Uterus (tissue), 2 donors: ENCODE measurements around the gene IFI35.

Source experiments
- POLR2A ChIP-seq, 2 donors: fragments of 450-650 bp; IDR thresholded peaks; one replicate each; pipeline ENCODE4 v1.6.1; 2016; ENCODE audit warnings: antibody characterized with exemption in 2 of 2, mild to moderate bottlenecking in 1 of 2, moderate library complexity in 1 of 2
- TF ChIP-seq, protein P1 (sequence below), 4 experiments: fragments of 200-600 bp in 2 of 4; fragments of 450-650 bp in 2 of 4; sonication (generic) in 2 of 4; IDR thresholded peaks; one replicate each; pipeline ENCODE4 v1.5.1; 2016 to 2019; ENCODE audit warnings: antibody characterized with exemption in 4 of 4, mild to moderate bottlenecking in 2 of 4, moderate library complexity in 1 of 4

DNA sequence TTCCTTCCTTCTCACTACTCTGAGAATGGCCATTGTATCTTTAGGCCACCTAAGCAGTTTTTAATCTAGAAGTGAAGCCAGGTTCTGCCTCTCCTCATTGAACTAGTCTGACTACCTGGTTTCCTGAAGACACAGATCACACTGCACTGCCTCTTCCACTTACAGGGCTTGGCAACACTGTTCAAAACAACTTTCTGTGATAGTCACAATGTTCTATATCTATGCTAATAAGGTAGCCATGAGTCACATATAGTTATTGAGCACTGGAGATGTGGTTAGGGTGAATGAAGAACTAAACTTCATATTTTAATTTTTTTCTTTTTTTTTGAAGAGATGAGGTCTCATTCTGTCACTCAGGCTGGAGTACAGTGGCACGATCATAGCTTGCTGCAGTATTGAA, 45.4 kb downstream of the IFI35 start:
- TF ChIP-seq, protein P1, sequence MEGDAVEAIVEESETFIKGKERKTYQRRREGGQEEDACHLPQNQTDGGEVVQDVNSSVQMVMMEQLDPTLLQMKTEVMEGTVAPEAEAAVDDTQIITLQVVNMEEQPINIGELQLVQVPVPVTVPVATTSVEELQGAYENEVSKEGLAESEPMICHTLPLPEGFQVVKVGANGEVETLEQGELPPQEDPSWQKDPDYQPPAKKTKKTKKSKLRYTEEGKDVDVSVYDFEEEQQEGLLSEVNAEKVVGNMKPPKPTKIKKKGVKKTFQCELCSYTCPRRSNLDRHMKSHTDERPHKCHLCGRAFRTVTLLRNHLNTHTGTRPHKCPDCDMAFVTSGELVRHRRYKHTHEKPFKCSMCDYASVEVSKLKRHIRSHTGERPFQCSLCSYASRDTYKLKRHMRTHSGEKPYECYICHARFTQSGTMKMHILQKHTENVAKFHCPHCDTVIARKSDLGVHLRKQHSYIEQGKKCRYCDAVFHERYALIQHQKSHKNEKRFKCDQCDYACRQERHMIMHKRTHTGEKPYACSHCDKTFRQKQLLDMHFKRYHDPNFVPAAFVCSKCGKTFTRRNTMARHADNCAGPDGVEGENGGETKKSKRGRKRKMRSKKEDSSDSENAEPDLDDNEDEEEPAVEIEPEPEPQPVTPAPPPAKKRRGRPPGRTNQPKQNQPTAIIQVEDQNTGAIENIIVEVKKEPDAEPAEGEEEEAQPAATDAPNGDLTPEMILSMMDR (IDR thresholded peaks at IDR 0.05), result no peak
- TF ChIP-seq POLR2A (IDR thresholded peaks at IDR 0.05), result no peak
